PC-9 (cell line): ENCODE measurements around the gene CALCOCO2. TPM values are rescaled to one million over a fixed set of nuclear protein-coding genes. Genes with fewer than 3 reads are reported as not detected.

ENCODE experiments used
- BruUV-seq: library from RNA; stranded (reverse); fragments of 400-500 nt; replicated peaks from 2 replicates; lab custom pipeline; 2021; lab: Mats Ljungman, UMichigan
- CTCF ChIA-PET: fragments of 300-600 bp; sonication (Branson Sonifier 250); formaldehyde crosslinking; loops from one replicate; lab custom pipeline; 2022; ENCODE audit warnings: antibody characterized with exemption; lab: Charles Lee
- POLR2A ChIA-PET: fragments of 300-600 bp; sonication (Branson Sonifier 250); formaldehyde crosslinking; loops from one replicate; lab custom pipeline; 2022; ENCODE audit warnings: antibody characterized with exemption; ENCODE audit not compliant: unreplicated experiment; lab: Charles Lee
- DNase-seq, 2 experiments: peaks; one replicate each; pipeline versions ENCODE4 v3.0.0 to v3.0.0-alpha.2; 2015 to 2022; ENCODE audit warnings: mixed read lengths in 1 of 2
- H2AFZ ChIP-seq: fragments of 200-600 bp; sonication (generic); 2 replicates; pipeline ENCODE4 v1.8.1; 2017; ENCODE audit warnings: antibody characterized with exemption
- H3F3A ChIP-seq: fragments of 200-600 bp; sonication (generic); 2 replicates; pipeline ENCODE4 v1.8.1; 2017; ENCODE audit warnings: antibody characterized with exemption, mild to moderate bottlenecking, low read depth; ENCODE audit not compliant: insufficient read depth
- H3K27ac ChIP-seq: fragments of 200-600 bp; sonication (generic); 2 replicates; pipeline ENCODE4 v1.6.1; 2016; ENCODE audit warnings: mixed run types
- H3K27me3 ChIP-seq: fragments of 200-600 bp; sonication (generic); 2 replicates; pipeline ENCODE4 v1.6.1; 2016; ENCODE audit warnings: low read depth, mixed run types; ENCODE audit not compliant: insufficient read depth
- H3K36me3 ChIP-seq: fragments of 200-600 bp; sonication (generic); 2 replicates; pipeline ENCODE4 v1.6.1; 2016; ENCODE audit warnings: low read depth, mixed run types
- H3K4me1 ChIP-seq: fragments of 200-600 bp; sonication (generic); replicated peaks from 2 replicates; pipeline ENCODE4 v1.6.1; 2016; ENCODE audit warnings: mixed run types; ENCODE audit not compliant: insufficient read depth
- H3K4me2 ChIP-seq: fragments of 200-600 bp; sonication (generic); 2 replicates; pipeline ENCODE4 v1.6.1; 2017; ENCODE audit warnings: mixed run types
- H3K4me3 ChIP-seq: fragments of 200-600 bp; sonication (generic); 2 replicates; pipeline ENCODE4 v1.6.1; 2016; ENCODE audit warnings: mixed run types
- H3K79me2 ChIP-seq: fragments of 200-600 bp; sonication (generic); 2 replicates; pipeline ENCODE4 v1.6.1; 2017; ENCODE audit warnings: low read depth, mixed run types
- H3K9me2 ChIP-seq: fragments of 200-600 bp; sonication (generic); 2 replicates; pipeline ENCODE4 v1.8.1; 2017; ENCODE audit warnings: mild to moderate bottlenecking; ENCODE audit not compliant: insufficient read depth
- H3K9me3 ChIP-seq: fragments of 200-600 bp; sonication (generic); 2 replicates; pipeline ENCODE4 v1.8.1; 2016; ENCODE audit warnings: low read depth; ENCODE audit not compliant: insufficient read depth
- H4K20me1 ChIP-seq: fragments of 200-600 bp; sonication (generic); 2 replicates; pipeline ENCODE4 v1.8.1; 2017; ENCODE audit not compliant: insufficient read depth
- CTCF ChIP-seq: fragments of 200-600 bp; sonication (generic); conservative IDR thresholded peaks from 2 replicates; pipeline ENCODE4 v1.6.1; 2017; ENCODE audit warnings: mixed run types, antibody characterized with exemption, mild to moderate bottlenecking, moderate library complexity
- EZH2 ChIP-seq: fragments of 200-600 bp; sonication (generic); IDR thresholded peaks from 2 replicates; pipeline ENCODE4 v1.8.0; 2017; ENCODE audit warnings: antibody characterized with exemption, low read depth
- intact Hi-C: fragments of 100-400 bp; cut with micrococcal nuclease; formaldehyde crosslinking; loops from one replicate; pipeline ENCODE4 v1.10.0; 2022; ENCODE audit not compliant: unreplicated experiment
- total RNA-seq: library from RNA; stranded (reverse); gene quantifications from 2 replicates; pipeline ENCODE4 v1.2.3, GENCODE V29; 2021

CALCOCO2 gene
- total RNA-seq, 1 experiment from 2014 or later = 95.9 TPM

- POLR2A ChIA-PET = no interaction called here
- DNase-seq = no peak
- Histone ChIP-seq H3K9me3 (no peaks in the 10 kb centered on the region), H3K9me2 (no peaks in the 10 kb centered on the region), H3F3A (peaks cover 42% of the 10 kb centered on the region), H3K79me2 (peaks cover 68% of the 10 kb centered on the region), H3K4me1 (peaks cover 41% of the 10 kb centered on the region), H3K4me3 (no peak overlapping the region), H3K27me3 (no peaks in the 10 kb centered on the region), H2AFZ (no peak overlapping the region), H3K36me3 (peaks cover 36% of the 10 kb centered on the region), H3K4me2 (peak overlapping the region; percentile 99), H3K27ac (no peak overlapping the region), H4K20me1 (peaks cover 60% of the 10 kb centered on the region)
- CTCF ChIA-PET = no interaction called here
- intact Hi-C loops = no loop called here
- BruUV-seq = no TSS peak
- no peak for TF ChIP-seq CTCF
- TF ChIP-seq EZH2 = no peak
Measured at GRCh38 chr17:48910370-48910769, 79.5 kb downstream of the CALCOCO2 start.

DNA sequence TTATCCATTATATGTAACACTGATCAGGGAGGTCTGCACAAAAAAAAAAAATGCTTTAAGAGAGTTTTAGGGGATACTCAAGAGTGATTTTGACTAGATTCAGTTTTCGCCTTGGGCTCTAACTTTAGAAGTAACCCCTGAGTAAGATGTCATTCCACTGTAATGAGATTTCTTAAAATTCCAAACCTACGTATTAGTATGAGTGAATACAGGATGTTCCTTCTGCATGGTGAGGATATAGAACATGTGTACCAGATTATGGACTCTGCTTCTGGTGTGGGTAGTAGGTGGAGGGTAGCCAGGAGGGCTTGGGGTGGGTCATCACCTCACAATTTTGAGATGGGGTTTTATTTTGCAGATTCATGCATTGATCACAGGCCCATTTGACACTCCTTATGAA lies 81.6 kb downstream of the CALCOCO2 start:
- Histone ChIP-seq H3K4me3 (no peak overlapping the region), H3K9me2 (no peaks in the 10 kb centered on the region), H3K4me2 (no peak overlapping the region), H3F3A (peaks cover 53% of the 10 kb centered on the region), H2AFZ (no peak overlapping the region), H3K27ac (no peak overlapping the region), H3K79me2 (peaks cover 80% of the 10 kb centered on the region), H4K20me1 (peaks cover 73% of the 10 kb centered on the region), H3K27me3 (no peaks in the 10 kb centered on the region), H3K4me1 (peaks cover 46% of the 10 kb centered on the region), H3K36me3 (peaks cover 46% of the 10 kb centered on the region), H3K9me3 (no peaks in the 10 kb centered on the region)
- intact Hi-C loops = no loop called here
- no TSS peak for BruUV-seq
- POLR2A ChIA-PET = no interaction called here
- DNase-seq = no peak
- CTCF ChIA-PET = no interaction called here
- TF ChIP-seq EZH2 = no peak
- TF ChIP-seq CTCF = no peak

Other genes with a start within 250 kb of the CALCOCO2 start
- gene HOXB3, start 240.8 kb upstream of the CALCOCO2 start, total RNA-seq = 17.2 and 19.1 TPM in 2 replicates
- 8.3 and 12.9 TPM in 2 replicates for gene HOXB5, start 237.3 kb upstream of the CALCOCO2 start, total RNA-seq
- gene HOXB6, start 226.0 kb upstream of the CALCOCO2 start, total RNA-seq = 27.9 and 30.7 TPM in 2 replicates
- gene HOXB7, start 220.0 kb upstream of the CALCOCO2 start, total RNA-seq = 28.2 and 34.0 TPM in 2 replicates
- gene HOXB8, start 215.7 kb upstream of the CALCOCO2 start, total RNA-seq = 0.70 and 1.3 TPM in 2 replicates
- 0.30 and 0.70 TPM in 2 replicates for gene HOXB9, start 204.7 kb upstream of the CALCOCO2 start, total RNA-seq
- gene PRAC1, start 108.5 kb upstream of the CALCOCO2 start, total RNA-seq = not detected in 2 replicates
- not detected in 2 replicates for gene PRAC2, start 107.8 kb upstream of the CALCOCO2 start, total RNA-seq
- 0.15 TPM in 1 of 2 replicates, not detected in the other for gene HOXB13, start 102.3 kb upstream of the CALCOCO2 start, total RNA-seq
- gene TTLL6, start 13.8 kb upstream of the CALCOCO2 start, total RNA-seq = not detected in 2 replicates
- 62.7 and 71.2 TPM in 2 replicates for gene ATP5MC1, start 61.8 kb downstream of the CALCOCO2 start, total RNA-seq
- 99.4 and 100.0 TPM in 2 replicates for gene UBE2Z, start 77.4 kb downstream of the CALCOCO2 start, total RNA-seq
- 103 and 118 TPM in 2 replicates for gene SNF8, start 113.8 kb downstream of the CALCOCO2 start, total RNA-seq
- not detected in 2 replicates for gene GIP, start 137.6 kb downstream of the CALCOCO2 start, total RNA-seq
- gene IGF2BP1, start 166.3 kb downstream of the CALCOCO2 start, total RNA-seq = 56.5 and 57.4 TPM in 2 replicates